ENCODE measurements around the gene ERF. TPM values are rescaled to one million over a fixed set of nuclear protein-coding genes. Genes with fewer than 3 reads are reported as not detected.

The ERF gene
- total and polyA plus RNA-seq, 4 donors: 24.2 to 53.6 (median 43.0) TPM

DNA sequence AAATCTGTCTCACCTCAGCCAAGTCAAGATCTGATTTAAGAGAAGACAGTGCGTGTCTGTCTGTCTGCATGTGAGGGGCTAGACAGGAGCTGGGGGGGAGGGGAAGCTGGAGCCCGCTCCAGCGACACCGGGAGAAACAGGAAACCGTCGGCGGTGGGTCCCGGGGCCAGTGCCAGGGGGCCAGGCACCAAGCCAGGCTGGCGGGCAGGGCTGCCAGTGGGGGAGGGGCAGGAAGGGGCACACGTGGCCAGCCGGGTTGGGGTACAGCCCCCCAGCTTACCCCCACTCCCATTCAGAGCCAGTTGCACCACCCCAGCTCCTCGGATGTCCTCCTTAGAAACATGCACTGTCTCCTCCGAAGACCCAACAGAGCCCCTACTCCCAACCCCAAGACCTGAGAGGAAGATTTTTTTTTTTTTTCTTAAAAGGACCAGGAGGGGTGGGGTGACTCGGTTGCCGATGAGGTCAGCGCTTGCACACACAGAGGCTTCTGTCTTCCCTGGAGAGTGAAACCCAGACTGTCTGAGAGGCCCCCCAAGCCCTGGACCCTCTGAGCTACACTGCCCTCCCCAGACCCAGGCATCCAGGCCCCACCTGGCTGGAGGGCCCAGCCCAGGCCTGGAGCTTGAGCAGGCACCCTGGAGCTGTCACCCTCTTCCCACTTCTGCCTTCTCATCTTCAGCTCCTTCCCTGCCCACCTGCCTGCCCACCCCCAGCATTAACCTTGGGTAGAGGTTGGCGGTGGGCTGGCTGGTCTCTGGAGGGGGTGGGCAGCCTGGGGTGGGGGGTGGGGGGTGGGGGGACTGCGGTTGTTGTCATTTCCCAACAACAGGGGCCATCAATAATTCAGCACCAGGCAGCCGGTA, 4.0 kb downstream of the ERF start:
- Histone ChIP-seq H3K4me1 (ENCODE audit: control insufficient read depth in 5 of 5, insufficient read depth in 5 of 5, low read length in 5 of 5) (peaks cover 12 to 39% (median 22%) of the 10 kb centered on the region in 5 donors), H3K36me3 (ENCODE audit: control insufficient read depth in 4 of 4, insufficient read depth in 4 of 4, low read length in 4 of 4) (peaks cover 7 to 19% (median 15%) of the 10 kb centered on the region in 4 donors), H3K4me3 (no peak overlapping the region), H3K27ac (ENCODE audit: low read depth in 1 of 2, low read length in 1 of 2) (peak overlapping the region; percentile 73 to 89), H3K9me3 (ENCODE audit: control insufficient read depth in 4 of 4, insufficient read depth in 3 of 4, low read length in 3 of 4) (no peaks in the 10 kb centered on the region), H3K9ac (ENCODE audit: insufficient read depth in 1 of 2, low read length in 2 of 2) (peak overlapping the region in 1 of 2 donors; percentile 5), H3K27me3 (ENCODE audit: control insufficient read depth in 3 of 3, insufficient read depth in 3 of 3, low read length in 2 of 3) (no peaks in the 10 kb centered on the region)
- TF ChIP-seq, protein P1, sequence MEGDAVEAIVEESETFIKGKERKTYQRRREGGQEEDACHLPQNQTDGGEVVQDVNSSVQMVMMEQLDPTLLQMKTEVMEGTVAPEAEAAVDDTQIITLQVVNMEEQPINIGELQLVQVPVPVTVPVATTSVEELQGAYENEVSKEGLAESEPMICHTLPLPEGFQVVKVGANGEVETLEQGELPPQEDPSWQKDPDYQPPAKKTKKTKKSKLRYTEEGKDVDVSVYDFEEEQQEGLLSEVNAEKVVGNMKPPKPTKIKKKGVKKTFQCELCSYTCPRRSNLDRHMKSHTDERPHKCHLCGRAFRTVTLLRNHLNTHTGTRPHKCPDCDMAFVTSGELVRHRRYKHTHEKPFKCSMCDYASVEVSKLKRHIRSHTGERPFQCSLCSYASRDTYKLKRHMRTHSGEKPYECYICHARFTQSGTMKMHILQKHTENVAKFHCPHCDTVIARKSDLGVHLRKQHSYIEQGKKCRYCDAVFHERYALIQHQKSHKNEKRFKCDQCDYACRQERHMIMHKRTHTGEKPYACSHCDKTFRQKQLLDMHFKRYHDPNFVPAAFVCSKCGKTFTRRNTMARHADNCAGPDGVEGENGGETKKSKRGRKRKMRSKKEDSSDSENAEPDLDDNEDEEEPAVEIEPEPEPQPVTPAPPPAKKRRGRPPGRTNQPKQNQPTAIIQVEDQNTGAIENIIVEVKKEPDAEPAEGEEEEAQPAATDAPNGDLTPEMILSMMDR (IDR thresholded peaks at IDR 0.05; ENCODE audit: control extremely low read depth, extremely low read depth): no peak
- ATAC-seq (ENCODE audit: insufficient read depth, low FRiP score): no peak
- WGBS, 2 donors: 7 to 14% methylated on average over 17 to 19 of the region's 19 CpGs
- DNase-seq: peak; percentile 48 to 64 (median 63)

DNA sequence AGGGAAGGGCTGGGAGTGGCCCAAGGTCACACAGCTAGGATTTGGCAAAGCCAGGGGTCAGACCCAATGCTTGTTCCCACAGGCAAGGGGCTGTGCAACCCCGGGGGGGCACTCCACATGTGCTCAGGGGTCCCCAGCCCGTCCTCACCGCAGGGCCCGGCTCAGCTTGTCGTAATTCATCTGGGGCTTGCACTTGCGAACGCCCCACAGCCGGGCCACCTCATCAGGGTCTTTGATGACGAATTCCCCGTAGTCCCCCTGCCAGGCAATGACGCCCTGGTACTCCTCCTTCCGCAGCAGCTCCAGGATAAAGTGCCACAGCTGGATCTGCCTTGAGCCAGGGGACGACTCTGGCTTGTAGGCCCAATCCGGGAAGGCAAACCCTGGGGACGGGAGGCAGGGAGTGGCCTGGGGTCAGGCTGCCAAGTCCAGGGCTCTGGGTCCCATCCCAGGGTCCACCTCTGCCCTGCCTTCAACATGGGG, 4.7 kb downstream of the ERF start:
- WGBS, 2 donors: 53 to 70% methylated on average over 14 to 15 of the region's 15 CpGs
- TF ChIP-seq, protein P1 (IDR thresholded peaks at IDR 0.05; ENCODE audit: control extremely low read depth, extremely low read depth): no peak
- Histone ChIP-seq H3K4me3 (no peak overlapping the region), H3K9ac (ENCODE audit: insufficient read depth in 1 of 2, low read length in 2 of 2) (peak overlapping the region in 1 of 2 donors; percentile 5), H3K4me1 (ENCODE audit: control insufficient read depth in 5 of 5, insufficient read depth in 5 of 5, low read length in 5 of 5) (peaks cover 12 to 39% (median 25%) of the 10 kb centered on the region in 5 donors), H3K36me3 (ENCODE audit: control insufficient read depth in 4 of 4, insufficient read depth in 4 of 4, low read length in 4 of 4) (peaks cover 7 to 19% (median 16%) of the 10 kb centered on the region in 4 donors), H3K9me3 (ENCODE audit: control insufficient read depth in 4 of 4, insufficient read depth in 3 of 4, low read length in 3 of 4) (no peaks in the 10 kb centered on the region), H3K27me3 (ENCODE audit: control insufficient read depth in 3 of 3, insufficient read depth in 3 of 3, low read length in 2 of 3) (no peaks in the 10 kb centered on the region), H3K27ac (ENCODE audit: low read depth in 1 of 2, low read length in 1 of 2) (peak overlapping the region; percentile 63 to 73)
- DNase-seq (peak in 2 of 3 donors; percentile 47 to 57), ATAC-seq (ENCODE audit: insufficient read depth, low FRiP score) (no peak)

DNA sequence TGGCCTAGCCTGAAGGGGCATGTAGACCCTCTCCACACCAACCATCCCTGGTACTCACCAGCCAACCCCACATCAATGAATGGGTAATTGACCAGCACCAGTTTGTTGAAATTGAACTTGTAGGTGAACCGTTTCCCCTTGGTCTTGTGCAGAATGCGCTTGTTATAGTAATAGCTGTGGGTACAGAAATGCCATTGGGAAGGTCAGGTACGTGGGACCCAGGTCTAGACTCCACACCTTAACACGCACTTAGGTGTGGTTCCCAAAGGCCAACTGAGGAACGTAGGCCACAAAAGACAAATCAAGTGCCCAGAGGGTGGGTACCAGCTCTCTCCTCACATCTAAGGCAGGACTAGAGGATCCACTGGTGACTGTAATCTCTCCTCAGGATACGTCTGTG, 5.2 kb downstream of the ERF start:
- H3K9ac ChIP-seq (ENCODE audit: insufficient read depth in 1 of 2, low read length in 2 of 2): no peak overlapping the region
- DNase-seq: no peak
- H3K4me1 ChIP-seq (ENCODE audit: control insufficient read depth in 5 of 5, insufficient read depth in 5 of 5, low read length in 5 of 5): peaks cover 12 to 43% (median 25%) of the 10 kb centered on the region in 5 donors
- peaks cover 7 to 19% (median 16%) of the 10 kb centered on the region in 4 donors for H3K36me3 ChIP-seq (ENCODE audit: control insufficient read depth in 4 of 4, insufficient read depth in 4 of 4, low read length in 4 of 4)
- no peak for ATAC-seq (ENCODE audit: insufficient read depth, low FRiP score)
- no peak overlapping the region for H3K4me3 ChIP-seq
- H3K9me3 ChIP-seq (ENCODE audit: control insufficient read depth in 4 of 4, insufficient read depth in 3 of 4, low read length in 3 of 4): no peaks in the 10 kb centered on the region
- TF ChIP-seq, protein P1 (IDR thresholded peaks at IDR 0.05; ENCODE audit: control extremely low read depth, extremely low read depth): no peak
- 78 to 81% methylated on average over 6 of the region's 6 CpGs for WGBS, 2 donors
- H3K27ac ChIP-seq (ENCODE audit: low read depth in 1 of 2, low read length in 1 of 2): peak overlapping the region in 1 of 2 donors; percentile 63
- no peaks in the 10 kb centered on the region for H3K27me3 ChIP-seq (ENCODE audit: control insufficient read depth in 3 of 3, insufficient read depth in 3 of 3, low read length in 2 of 3)
